ENCODE measurements around the gene GSK3A. TPM values are rescaled to one million over a fixed set of nuclear protein-coding genes. Genes with fewer than 3 reads are reported as not detected.
A peak's percentile ranks its signal among the peaks of the same experiment; 100 is the strongest.

GSK3A gene
- total RNA-seq, 1 donor from 2014 or later, result 50.3 TPM

- peak overlapping the region; percentile 83 for H3K27ac Mint-ChIP-seq (ENCODE audit: unreplicated experiment)
- H3K9me3 ChIP-seq (ENCODE audit: insufficient read depth, low read depth, low read length), result no peaks in the 10 kb centered on the region
- no peaks in the 10 kb centered on the region for H3K27me3 ChIP-seq (ENCODE audit: insufficient read depth, low read length)
- H3K4me1 ChIP-seq (ENCODE audit: insufficient read depth, low read length), result peaks cover 62% of the 10 kb centered on the region
- peak overlapping the region; percentile 94 for H3K4me2 ChIP-seq (ENCODE audit: low read length)
- H3K9me3 Mint-ChIP-seq (ENCODE audit: unreplicated experiment), result no peaks in the 10 kb centered on the region
- peak overlapping the region; percentile 84 for H3K27ac ChIP-seq (ENCODE audit: low read depth, low read length)
- peak overlapping the region; percentile 76 for H3K4me3 ChIP-seq (ENCODE audit: insufficient read depth, low read depth, low read length)
- peak overlapping the region; percentile 82 for H3K9ac ChIP-seq (ENCODE audit: low read length)
- TF ChIP-seq EZH2 (IDR thresholded peaks at IDR 0.05; ENCODE audit: insufficient read depth, low read length), result no peak
- TF ChIP-seq, protein P1, sequence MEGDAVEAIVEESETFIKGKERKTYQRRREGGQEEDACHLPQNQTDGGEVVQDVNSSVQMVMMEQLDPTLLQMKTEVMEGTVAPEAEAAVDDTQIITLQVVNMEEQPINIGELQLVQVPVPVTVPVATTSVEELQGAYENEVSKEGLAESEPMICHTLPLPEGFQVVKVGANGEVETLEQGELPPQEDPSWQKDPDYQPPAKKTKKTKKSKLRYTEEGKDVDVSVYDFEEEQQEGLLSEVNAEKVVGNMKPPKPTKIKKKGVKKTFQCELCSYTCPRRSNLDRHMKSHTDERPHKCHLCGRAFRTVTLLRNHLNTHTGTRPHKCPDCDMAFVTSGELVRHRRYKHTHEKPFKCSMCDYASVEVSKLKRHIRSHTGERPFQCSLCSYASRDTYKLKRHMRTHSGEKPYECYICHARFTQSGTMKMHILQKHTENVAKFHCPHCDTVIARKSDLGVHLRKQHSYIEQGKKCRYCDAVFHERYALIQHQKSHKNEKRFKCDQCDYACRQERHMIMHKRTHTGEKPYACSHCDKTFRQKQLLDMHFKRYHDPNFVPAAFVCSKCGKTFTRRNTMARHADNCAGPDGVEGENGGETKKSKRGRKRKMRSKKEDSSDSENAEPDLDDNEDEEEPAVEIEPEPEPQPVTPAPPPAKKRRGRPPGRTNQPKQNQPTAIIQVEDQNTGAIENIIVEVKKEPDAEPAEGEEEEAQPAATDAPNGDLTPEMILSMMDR (IDR thresholded peaks at IDR 0.05; ENCODE audit: insufficient read depth, low read depth, low read length), result no peak
- peaks cover 6% of the 10 kb centered on the region for H3K36me3 ChIP-seq (ENCODE audit: insufficient read depth, low read length)
- H3K27me3 Mint-ChIP-seq (ENCODE audit: low read depth, unreplicated experiment), result no peaks in the 10 kb centered on the region
- H3K4me3 Mint-ChIP-seq (ENCODE audit: unreplicated experiment), result peak overlapping the region; percentile 88
- no peak overlapping the region for H2AFZ ChIP-seq (ENCODE audit: low read depth, low read length)
- H4K20me1 ChIP-seq (ENCODE audit: insufficient read depth, low read length), result peaks cover 59% of the 10 kb centered on the region
- no peak for FAIRE-seq
- peaks cover 69% of the 10 kb centered on the region for H3K79me2 ChIP-seq (ENCODE audit: insufficient read depth, low read length)
- H3K36me3 Mint-ChIP-seq (ENCODE audit: low read depth, unreplicated experiment), result peaks cover 13% of the 10 kb centered on the region
- peaks cover 46% of the 10 kb centered on the region for H3K4me1 Mint-ChIP-seq (ENCODE audit: low read depth, unreplicated experiment)
- no peak for DNase-seq (ENCODE audit: low read depth)
Measured at GRCh38 chr19:42279155-42279901, 36.9 kb upstream of the GSK3A start.

- Mint-ChIP-seq H3K27ac (ENCODE audit: unreplicated experiment) (peak overlapping the region; percentile 83), H3K4me3 (ENCODE audit: unreplicated experiment) (peak overlapping the region; percentile 88)
Measured at GRCh38 chr19:42278452-42279154, 36.2 kb upstream of the GSK3A start.

More at GRCh38 chr19:42278452-42279154, 36.2 kb upstream of the GSK3A start:
- H3K9me3 ChIP-seq (ENCODE audit: insufficient read depth, low read depth, low read length), result no peaks in the 10 kb centered on the region
- H3K36me3 Mint-ChIP-seq (ENCODE audit: low read depth, unreplicated experiment), result peaks cover 13% of the 10 kb centered on the region
- H3K27ac ChIP-seq (ENCODE audit: low read depth, low read length), result no peak overlapping the region
- H3K27me3 Mint-ChIP-seq (ENCODE audit: low read depth, unreplicated experiment), result no peaks in the 10 kb centered on the region
- H3K4me2 ChIP-seq (ENCODE audit: low read length), result peak overlapping the region; percentile 94
- no peak overlapping the region for H3K4me3 ChIP-seq (ENCODE audit: insufficient read depth, low read depth, low read length)
- peaks cover 62% of the 10 kb centered on the region for H3K4me1 ChIP-seq (ENCODE audit: insufficient read depth, low read length)
- H3K79me2 ChIP-seq (ENCODE audit: insufficient read depth, low read length), result peaks cover 76% of the 10 kb centered on the region
- no peak for TF ChIP-seq EZH2 (IDR thresholded peaks at IDR 0.05; ENCODE audit: insufficient read depth, low read length)
- TF ChIP-seq, protein P1 (IDR thresholded peaks at IDR 0.05; ENCODE audit: insufficient read depth, low read depth, low read length), result no peak
- no peaks in the 10 kb centered on the region for H3K27me3 ChIP-seq (ENCODE audit: insufficient read depth, low read length)
- H2AFZ ChIP-seq (ENCODE audit: low read depth, low read length), result no peak overlapping the region
- no peak for DNase-seq (ENCODE audit: low read depth)
- H4K20me1 ChIP-seq (ENCODE audit: insufficient read depth, low read length), result peaks cover 63% of the 10 kb centered on the region
- peaks cover 6% of the 10 kb centered on the region for H3K36me3 ChIP-seq (ENCODE audit: insufficient read depth, low read length)
- H3K9me3 Mint-ChIP-seq (ENCODE audit: unreplicated experiment), result no peaks in the 10 kb centered on the region
- FAIRE-seq, result no peak
- H3K9ac ChIP-seq (ENCODE audit: low read length), result peak overlapping the region; percentile 82
- H3K4me1 Mint-ChIP-seq (ENCODE audit: low read depth, unreplicated experiment), result peaks cover 46% of the 10 kb centered on the region
